GM19099 (cell line): ENCODE measurements around the gene HEYL.

Source experiments
- POLR2A ChIP-seq: IDR thresholded peaks from 3 replicates; pipeline ENCODE4 v1.6.1; 2011; ENCODE audit warnings: low read depth; ENCODE audit not compliant: insufficient read length; ENCODE audit errors: extremely low read depth

Gene HEYL

GRCh38 chr1:39609618-39610331, 29.7 kb downstream of the HEYL start:
- no peak for TF ChIP-seq POLR2A

DNA sequence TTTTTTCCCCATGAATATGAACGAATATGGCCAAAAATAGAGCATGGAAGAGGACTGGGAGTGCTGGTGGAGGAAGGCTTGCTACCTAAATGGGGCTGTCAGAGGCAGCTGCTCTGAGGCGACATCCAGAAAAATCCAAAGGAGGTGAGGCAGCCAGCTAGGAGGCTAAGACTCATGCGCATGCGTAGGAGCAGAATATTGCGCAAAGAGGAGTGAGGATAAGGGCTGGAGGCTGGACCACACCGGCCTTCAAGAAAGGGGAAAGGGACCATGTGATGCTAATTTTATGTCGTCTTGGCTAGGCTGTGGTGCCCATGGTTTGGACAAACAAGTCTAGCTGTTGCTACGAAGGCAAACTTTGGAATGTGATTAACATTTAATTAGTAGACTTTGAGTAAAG, 30.5 kb downstream of the HEYL start:
- TF ChIP-seq POLR2A, result no peak

- TF ChIP-seq POLR2A, result no peak
Measured at GRCh38 chr1:39596163-39596562, 43.3 kb downstream of the HEYL start.

DNA sequence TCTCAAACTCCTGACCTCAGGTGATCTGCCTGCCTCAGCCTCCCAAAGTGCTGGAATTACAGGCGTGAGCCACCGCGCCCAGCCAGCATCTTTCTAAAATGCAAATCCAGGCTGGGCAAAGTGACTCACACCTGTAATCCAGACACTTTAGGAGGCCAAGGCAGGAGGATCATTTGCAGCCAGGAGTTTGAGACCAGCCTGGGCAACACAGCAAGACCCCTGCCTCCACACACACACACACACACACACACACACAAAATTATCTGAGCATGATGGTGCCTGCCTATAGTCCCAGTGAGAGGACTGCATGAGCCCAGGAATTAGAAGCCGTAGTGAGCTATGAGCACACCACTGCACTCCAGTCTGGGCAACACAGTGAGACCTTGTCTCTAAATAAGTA, 46.1 kb downstream of the HEYL start:
- no peak for TF ChIP-seq POLR2A

DNA sequence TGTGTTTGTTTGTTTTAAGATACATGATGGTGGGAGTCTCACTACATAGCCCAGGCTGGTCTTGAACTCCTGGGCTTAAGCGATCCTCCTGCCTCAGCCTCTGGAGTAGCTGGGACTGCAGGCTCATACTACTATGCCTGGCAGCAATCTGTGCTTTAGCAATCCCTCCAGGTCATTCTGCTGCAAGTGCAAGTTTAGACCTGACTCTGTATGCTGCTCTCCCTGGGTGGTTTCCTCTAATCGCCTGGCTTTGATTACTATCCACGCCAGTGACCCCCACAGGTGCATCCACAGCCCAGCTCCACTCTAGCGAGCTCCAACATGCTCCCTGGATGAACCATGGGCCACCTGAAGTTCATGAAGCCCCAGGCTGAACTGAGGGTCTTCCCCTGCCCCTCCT, 47.4 kb downstream of the HEYL start:
- no peak for TF ChIP-seq POLR2A

GRCh38 chr1:39590546-39590945, 48.9 kb downstream of the HEYL start:
- TF ChIP-seq POLR2A, result no peak

- TF ChIP-seq POLR2A, result no peak
Measured at GRCh38 chr1:39585933-39586332, 53.5 kb downstream of the HEYL start.

DNA sequence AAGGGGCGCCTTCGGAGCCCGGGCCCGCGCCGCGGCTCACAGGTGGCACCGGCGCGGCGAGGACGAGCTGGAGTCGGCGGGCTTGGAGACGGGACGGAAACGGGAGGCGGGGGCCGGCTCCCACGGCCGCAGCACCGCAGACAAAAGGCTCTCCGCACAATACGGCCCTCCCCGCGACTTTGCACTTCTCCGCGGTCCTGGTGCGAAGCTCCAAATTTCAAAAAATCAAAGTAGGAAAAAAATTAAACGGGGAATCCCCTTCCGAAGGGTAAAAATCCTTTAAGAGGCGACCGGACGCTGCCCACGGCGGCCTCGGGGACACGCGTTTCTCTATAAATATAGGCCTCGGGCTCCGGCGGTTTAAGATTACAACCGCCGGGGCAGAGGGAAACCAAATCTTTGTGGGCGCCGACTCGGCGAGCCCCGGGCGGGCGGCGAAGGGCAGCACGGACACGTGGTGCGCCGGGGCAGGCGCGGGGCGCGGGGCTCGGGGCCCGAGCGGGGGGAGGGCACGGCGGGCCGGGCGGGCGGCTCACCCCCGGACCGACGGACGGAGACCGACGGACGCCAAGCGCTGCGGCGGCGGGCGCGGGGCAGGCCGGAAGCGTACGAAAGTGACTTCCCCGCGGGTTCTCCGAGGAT, 63.3 kb downstream of the HEYL start:
- no peak for TF ChIP-seq POLR2A

DNA sequence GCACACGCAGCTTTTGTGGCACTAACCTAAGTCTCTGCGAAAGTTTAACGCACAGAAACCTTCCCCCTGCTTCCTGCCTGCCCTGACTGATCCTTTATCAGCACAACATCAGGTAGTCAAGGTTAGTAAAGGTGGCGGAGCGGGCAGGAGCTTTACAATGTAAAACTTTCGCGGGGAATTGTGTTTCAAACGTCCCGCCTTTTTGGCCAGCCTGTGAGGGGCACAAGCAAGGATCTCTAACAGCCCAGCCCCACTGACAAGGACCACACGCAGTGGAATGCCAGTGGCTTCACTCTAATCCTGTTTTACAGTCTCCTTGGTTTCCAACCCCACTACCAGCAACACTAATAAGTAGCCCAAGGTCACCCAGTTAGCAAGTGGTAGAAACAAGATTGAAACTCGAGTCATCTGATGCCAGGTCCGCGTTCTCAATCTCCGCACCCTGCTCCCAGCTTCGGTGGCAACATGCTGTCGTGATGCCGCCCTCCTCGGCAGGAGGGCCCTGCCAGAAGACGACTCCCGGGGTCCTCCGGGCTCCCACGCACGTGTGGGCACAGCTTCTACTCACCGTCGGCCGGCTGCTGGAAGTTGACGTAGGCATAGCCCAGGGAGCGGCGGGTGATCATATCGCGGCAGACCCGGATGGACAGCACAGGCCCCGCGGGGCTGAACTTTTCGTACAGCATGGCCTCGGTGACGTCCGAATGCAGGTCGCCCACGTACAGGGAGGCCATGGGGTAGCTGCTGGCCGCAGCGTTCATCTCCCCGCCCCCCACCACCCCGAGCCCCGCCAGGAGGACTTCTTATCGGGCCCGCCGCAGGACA, 64.0 kb downstream of the HEYL start:
- no peak for TF ChIP-seq POLR2A

DNA sequence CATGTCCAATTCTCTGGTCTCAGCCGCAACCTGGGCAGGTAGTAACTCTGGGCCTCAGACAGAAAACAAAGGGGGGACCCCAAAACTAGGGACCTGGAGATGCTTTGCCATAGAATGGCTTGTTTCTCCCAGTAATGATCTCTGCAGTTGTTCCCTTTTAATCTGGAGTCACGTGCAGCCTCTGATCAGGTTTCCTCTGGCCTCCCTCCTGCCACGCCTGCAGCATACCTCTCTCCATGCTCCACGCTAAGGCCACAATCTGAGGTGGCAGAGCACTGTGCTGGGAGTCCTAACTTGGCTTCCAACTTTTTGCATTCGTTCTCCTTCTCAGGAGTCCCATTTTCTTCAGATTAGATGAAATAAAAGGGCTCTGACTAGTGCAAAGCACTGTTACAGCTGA, 64.8 kb downstream of the HEYL start:
- no peak for TF ChIP-seq POLR2A
